HG03521 (cell line): Measurements from ENCODE around the gene ECD.

Source experiments
- ATAC-seq: cut with Tn5 transposase; IDR thresholded peaks from one replicate; pipeline ENCODE4 v1.9.1; 2021; ENCODE audit warnings: mild to moderate bottlenecking, moderate library complexity; ENCODE audit not compliant: unreplicated experiment

The ECD gene

GRCh38 chr10:73167783-73168464 is at the start of gene ECD, which contains the start of gene FAM149B1:
Gene ECD (minus strand): TSS chr10:73168008. CDS start chr10:73163937, 4,071 bp downstream.
Gene FAM149B1 (plus strand): TSS chr10:73168119. CDS start chr10:73168340, 221 bp downstream.
- peak; percentile 98 for ATAC-seq

GRCh38 chr10:73215749-73216148 is 47.9 kb upstream of the ECD start:
- ATAC-seq, result no peak

- no peak for ATAC-seq
Observed at GRCh38 chr10:73211106-73211811, 43.5 kb upstream of the ECD start.

GRCh38 chr10:73210395-73211105 is 42.7 kb upstream of the ECD start:
- ATAC-seq, result no peak

- ATAC-seq, result no peak
Observed at GRCh38 chr10:73209705-73210104, 41.9 kb upstream of the ECD start.

GRCh38 chr10:73207883-73208282 is 40.1 kb upstream of the ECD start:
- ATAC-seq, result no peak

GRCh38 chr10:73206385-73206784 is 38.6 kb upstream of the ECD start:
- ATAC-seq, result no peak

GRCh38 chr10:73205890-73206289 is 38.1 kb upstream of the ECD start:
- ATAC-seq, result no peak

GRCh38 chr10:73205081-73205480 is 37.3 kb upstream of the ECD start:
- no peak for ATAC-seq

- ATAC-seq, result no peak
Observed at GRCh38 chr10:73190188-73190587, 22.4 kb upstream of the ECD start.

GRCh38 chr10:73186266-73186665 is 18.5 kb upstream of the ECD start:
- ATAC-seq, result no peak

GRCh38 chr10:73183667-73184281 is 16.0 kb upstream of the ECD start:
- ATAC-seq, result no peak

- no peak for ATAC-seq
Observed at GRCh38 chr10:73182568-73182967, 14.8 kb upstream of the ECD start.

- no peak for ATAC-seq
Observed at GRCh38 chr10:73174148-73174925, 6.5 kb upstream of the ECD start.

- ATAC-seq, result no peak
Observed at GRCh38 chr10:73172867-73173266, 5.1 kb upstream of the ECD start.

- no peak for ATAC-seq
Observed at GRCh38 chr10:73169320-73169719, 1.5 kb upstream of the ECD start.

GRCh38 chr10:73168465-73168803 is 626 bp upstream of the ECD start:
- ATAC-seq, result peak; percentile 8

- ATAC-seq, result no peak
Observed at GRCh38 chr10:73167458-73167782, 388 bp downstream of the ECD start.

- no peak for ATAC-seq
Observed at GRCh38 chr10:73166972-73167371, 836 bp downstream of the ECD start.

GRCh38 chr10:73163096-73163495 is 4.7 kb downstream of the ECD start:
- ATAC-seq, result no peak

- ATAC-seq, result no peak
Observed at GRCh38 chr10:73161662-73162061, 6.1 kb downstream of the ECD start.
